Activated CD8-positive, alpha-beta memory T cell treated with anti-CD3 and anti-CD28 coated beads, Interleukin-2, amount 50 U/mL, for 1 hour (primary cell): Measurements from ENCODE around the gene AJUBA.

Experiments
- DNase-seq: peaks from one replicate; pipeline ENCODE4 v3.0.0-alpha.2; 2020; ENCODE audit errors: extremely low read depth

Gene AJUBA

GRCh38 chr14:22939684-22940083 lies 42.7 kb downstream of the AJUBA start:
- no peak for DNase-seq

DNA sequence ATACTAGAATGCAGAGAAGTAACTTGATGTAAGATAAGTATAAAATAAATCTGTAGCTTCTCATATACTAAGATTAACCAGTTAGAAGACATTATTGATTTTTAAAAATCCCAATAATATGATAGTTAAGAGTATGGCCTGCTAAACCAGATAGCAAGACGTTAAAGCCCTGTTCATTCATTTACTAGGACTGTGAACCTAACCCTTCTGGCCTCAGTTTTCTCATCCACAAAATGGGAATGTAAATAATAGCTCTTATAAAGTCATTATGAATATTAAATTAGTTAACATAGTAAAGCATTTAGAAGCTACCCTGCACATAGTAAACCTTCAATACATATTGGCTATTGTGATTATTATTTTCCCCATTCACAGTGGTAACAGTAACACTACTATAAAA lies 47.2 kb downstream of the AJUBA start:
- DNase-seq = no peak

- DNase-seq = no peak
Observed at GRCh38 chr14:22932146-22932545, 50.2 kb downstream of the AJUBA start.

- no peak for DNase-seq
Observed at GRCh38 chr14:22929961-22930364, 52.4 kb downstream of the AJUBA start.

DNA sequence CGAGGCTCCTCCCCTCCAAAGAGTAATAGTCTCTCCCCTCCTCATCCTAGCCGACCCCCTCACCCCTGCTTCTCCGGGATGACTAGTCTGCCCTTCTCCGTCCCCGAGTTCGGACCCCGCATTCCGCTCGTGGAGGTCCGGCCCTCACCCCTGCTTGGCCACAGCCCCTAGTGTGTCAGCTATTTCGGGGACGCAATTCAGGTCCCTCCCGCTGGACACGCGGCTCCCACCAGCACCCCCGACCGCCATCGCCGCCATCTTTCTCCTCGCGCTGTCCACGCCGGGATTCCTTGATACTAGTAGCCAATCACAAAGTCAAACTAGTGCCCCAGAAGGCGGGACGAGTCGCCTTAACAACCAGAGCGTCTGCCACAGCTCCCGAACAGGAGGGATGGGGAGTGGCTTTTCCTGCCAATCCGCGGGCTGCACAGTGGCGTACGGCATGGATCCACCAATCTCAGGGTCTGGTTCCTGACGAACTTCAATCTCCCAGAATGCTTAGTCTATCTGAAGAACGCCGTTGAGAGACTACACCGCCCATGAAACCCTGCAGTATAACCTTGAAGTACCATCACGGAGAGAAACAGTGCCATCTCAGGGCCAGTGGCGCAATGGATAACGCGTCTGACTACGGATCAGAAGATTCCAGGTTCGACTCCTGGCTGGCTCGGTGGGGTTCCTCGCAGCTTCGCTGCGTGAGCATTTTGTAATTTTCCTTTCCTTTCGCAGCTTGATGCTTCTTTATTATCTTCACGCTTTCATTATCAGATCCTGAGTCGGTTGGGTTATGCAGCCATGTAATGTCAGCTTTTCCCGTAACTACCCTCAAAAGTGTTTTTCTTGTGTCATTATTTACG lies 53.0 kb downstream of the AJUBA start, which contains the start of gene PRMT5:
Gene PRMT5 (minus strand): TSS at position 273 of the 857 bp plus-strand sequence. CDS start 15 bp downstream, at position 258.
- peak; percentile 98 for DNase-seq

DNA sequence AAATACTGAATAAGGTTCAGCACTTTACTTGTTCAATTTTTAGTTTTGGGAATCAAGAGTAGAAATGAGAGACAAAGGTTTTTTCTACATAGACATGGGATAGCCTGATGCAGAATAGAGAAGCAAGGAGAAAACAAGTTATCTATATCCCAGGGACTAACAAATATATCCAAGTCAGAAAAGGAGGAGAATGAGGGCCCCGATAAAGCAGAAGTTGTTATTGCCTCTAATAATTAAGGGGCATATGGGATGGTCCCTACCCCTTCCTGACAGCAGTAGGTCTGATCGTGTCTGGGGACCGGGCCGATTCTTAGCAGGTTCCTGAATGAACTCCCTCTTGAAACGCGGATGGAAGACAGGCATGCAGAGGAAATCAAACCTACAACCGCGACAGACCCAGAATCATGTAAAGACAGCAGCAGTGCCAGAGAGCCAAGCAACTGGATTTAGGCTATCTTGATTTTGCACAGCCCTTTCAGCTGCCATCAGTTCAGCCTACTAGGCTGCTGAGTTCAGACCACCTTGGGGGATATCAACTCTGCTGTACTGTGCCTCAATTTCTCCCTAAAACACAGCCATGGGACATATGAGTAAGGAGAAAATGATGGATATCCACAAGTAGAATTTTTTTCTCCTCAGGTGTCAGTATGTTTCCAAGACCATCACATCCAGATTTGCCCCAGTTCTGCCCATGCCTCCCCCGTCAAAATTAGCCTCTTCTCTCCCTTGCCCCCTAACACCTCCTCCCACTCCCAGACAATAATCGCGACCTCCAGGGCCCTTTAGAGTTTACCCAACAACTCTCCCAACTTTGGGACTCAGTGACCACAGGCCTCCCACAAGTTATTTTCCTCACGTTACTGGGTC lies 53.9 kb downstream of the AJUBA start:
- no peak for DNase-seq

DNA sequence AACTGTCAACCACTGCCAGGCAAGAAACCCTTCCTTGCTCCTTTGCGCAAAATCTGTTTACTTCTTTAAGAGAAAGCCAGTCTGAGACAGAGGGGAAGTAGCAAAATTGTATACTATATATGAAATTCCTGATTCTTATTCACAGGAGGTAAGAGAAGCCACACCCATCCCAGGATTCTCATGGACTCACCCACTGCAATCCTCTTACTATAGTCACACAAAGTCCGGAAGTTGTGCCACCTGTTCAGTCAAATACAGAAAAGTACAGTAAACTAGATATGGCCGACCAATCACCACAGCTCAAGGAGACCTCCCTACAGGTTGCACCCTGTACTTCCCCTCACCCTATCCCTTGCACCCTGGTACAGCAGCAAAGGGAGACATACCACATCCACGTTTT lies 56.0 kb downstream of the AJUBA start:
- DNase-seq = no peak

- no peak for DNase-seq
Observed at GRCh38 chr14:22925513-22925912, 56.8 kb downstream of the AJUBA start.

GRCh38 chr14:22923746-22924145 lies 58.6 kb downstream of the AJUBA start:
- DNase-seq = no peak

DNA sequence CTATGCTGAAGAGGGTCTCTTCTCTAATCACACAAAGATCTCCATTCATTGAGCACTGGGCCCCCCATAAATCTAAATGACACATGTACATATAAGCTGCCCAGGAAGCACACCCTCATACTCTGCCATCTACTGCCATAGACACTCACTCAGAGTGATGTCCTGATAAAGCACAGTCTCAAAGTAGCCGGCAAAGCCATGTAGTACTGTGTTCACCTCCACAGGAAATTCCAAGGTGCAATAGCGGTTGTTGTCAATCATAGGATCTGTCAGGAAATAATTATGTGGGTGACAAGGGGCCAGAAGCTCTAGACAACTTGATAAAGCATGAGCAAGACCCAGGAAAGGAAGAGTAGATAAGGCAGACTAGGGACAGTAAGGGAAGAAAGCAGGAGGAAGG lies 60.1 kb downstream of the AJUBA start:
- DNase-seq = no peak
